Body of pancreas (tissue), 4 donors: Measurements from ENCODE around the gene SYCP2L.

Experiments
- CTCF ChIP-seq, 7 experiments: fragments of 450-650 bp in 4 of 7; fragments of 200-600 bp in 3 of 7; sonication (generic) in 3 of 7; IDR thresholded peaks; one replicate each; pipeline ENCODE4 v1.5.1; 2016 to 2019; ENCODE audit warnings: antibody characterized with exemption in 7 of 7
- POLR2A ChIP-seq, 3 donors: fragments of 450-650 bp; IDR thresholded peaks; one replicate each; pipeline ENCODE4 v1.6.1; 2016; ENCODE audit warnings: antibody characterized with exemption in 3 of 3, mild to moderate bottlenecking in 2 of 3

GRCh38 chr6:10989587-10989986 is 102.7 kb downstream of the SYCP2L start:
- TF ChIP-seq CTCF (IDR thresholded peaks at IDR 0.05) (no peak), POLR2A (IDR thresholded peaks at IDR 0.05) (no peak)
